IMR-90 (cell line): ENCODE measurements around the gene GBX2. TPM values are rescaled to one million over a fixed set of nuclear protein-coding genes. Genes with fewer than 3 reads are reported as not detected.

Experiments used
- ATAC-seq: fragments of 200-7000 bp; cut with Tn5 transposase; 2 replicates; pipeline ENCODE4 v1.9.1; 2020; ENCODE audit warnings: low read depth, mild to moderate bottlenecking, moderate library complexity
- BruUV-seq: library from RNA; stranded (reverse); fragments of 400-500 nt; replicated peaks from 2 replicates; lab custom pipeline; 2021; lab: Mats Ljungman, UMichigan
- CTCF ChIA-PET: fragments of 300-600 bp; formaldehyde crosslinking; extraction: SDS; loops from one replicate; lab custom pipeline; 2021; ENCODE audit warnings: antibody characterized with exemption; lab: Yijun Ruan, JAX
- POLR2A ChIA-PET: fragments of 300-600 bp; sonication (Branson Sonifier 250); formaldehyde crosslinking; loops from one replicate; lab custom pipeline; 2022; ENCODE audit warnings: antibody characterized with exemption; ENCODE audit not compliant: unreplicated experiment; lab: Charles Lee
- DNase-seq: peaks from one replicate; pipeline ENCODE4 v3.0.0; 2013
- H2AFZ ChIP-seq: replicated peaks from 2 replicates; pipeline ENCODE3; 2013; ENCODE audit warnings: low read length, mild to moderate bottlenecking; ENCODE audit not compliant: poor library complexity
- H2AK5ac ChIP-seq: 2 replicates; pipeline ENCODE4 v1.6.1; 2013; ENCODE audit warnings: low read depth, low read length, inconsistent platforms
- H2AK9ac ChIP-seq: replicated peaks from 2 replicates; pipeline ENCODE3; 2013; ENCODE audit warnings: mild to moderate bottlenecking, low read depth, low read length, moderate library complexity; ENCODE audit not compliant: poor library complexity
- H2BK120ac ChIP-seq: 2 replicates; pipeline ENCODE4 v1.6.1; 2013; ENCODE audit warnings: low read depth, low read length, inconsistent platforms
- H2BK15ac ChIP-seq: 3 replicates; pipeline ENCODE4 v1.6.1; 2013; ENCODE audit warnings: low read depth, low read length, inconsistent platforms
- H2BK20ac ChIP-seq: 2 replicates; pipeline ENCODE4 v1.6.1; 2013; ENCODE audit warnings: low read depth, mild to moderate bottlenecking, inconsistent platforms, low read length, moderate library complexity
- H2BK5ac ChIP-seq: 2 replicates; pipeline ENCODE4 v1.6.1; 2013; ENCODE audit warnings: mild to moderate bottlenecking, low read depth, low read length, inconsistent platforms; ENCODE audit not compliant: poor library complexity, severe bottlenecking
- H3K14ac ChIP-seq: replicated peaks from 2 replicates; pipeline ENCODE4 v1.6.1; 2013; ENCODE audit warnings: low read depth, low read length, inconsistent platforms
- H3K18ac ChIP-seq: 2 replicates; pipeline ENCODE4 v1.6.1; 2013; ENCODE audit warnings: low read depth, low read length, control low read depth
- H3K23ac ChIP-seq: 2 replicates; pipeline ENCODE4 v1.6.1; 2013; ENCODE audit warnings: low read depth, low read length, inconsistent platforms
- H3K27ac ChIP-seq: 2 replicates; pipeline ENCODE4 v1.5.1; 2013; ENCODE audit warnings: mild to moderate bottlenecking, control low read depth, low read length; ENCODE audit not compliant: insufficient read depth
- H3K27me3 ChIP-seq: 2 replicates; pipeline ENCODE4 v1.6.1; 2013; ENCODE audit warnings: low read length; ENCODE audit not compliant: control insufficient read depth, insufficient read depth
- H3K36me3 ChIP-seq: 2 replicates; pipeline ENCODE4 v1.6.1; 2013; ENCODE audit warnings: low read length, mixed read lengths; ENCODE audit not compliant: control insufficient read depth, insufficient read depth
- H3K4ac ChIP-seq: 2 replicates; pipeline ENCODE4 v1.6.1; 2013; ENCODE audit warnings: low read depth, low read length, inconsistent platforms
- H3K4me1 ChIP-seq: 2 replicates; pipeline ENCODE4 v1.6.1; 2013; ENCODE audit warnings: low read length, mixed read lengths; ENCODE audit not compliant: control insufficient read depth, insufficient read depth
- H3K4me2 ChIP-seq: 2 replicates; pipeline ENCODE4 v1.6.1; 2013; ENCODE audit warnings: low read depth, mild to moderate bottlenecking, control low read depth, low read length, moderate library complexity
- H3K4me3 ChIP-seq: 2 replicates; pipeline ENCODE4 v1.5.1; 2013; ENCODE audit warnings: low read depth, mild to moderate bottlenecking, control low read depth, low read length, moderate library complexity; ENCODE audit not compliant: insufficient read depth
- H3K56ac ChIP-seq: 2 replicates; pipeline ENCODE4 v1.6.1; 2013; ENCODE audit warnings: low read length, inconsistent platforms; ENCODE audit not compliant: insufficient read depth; ENCODE audit errors: extremely low read depth
- H3K79me1 ChIP-seq, 2 experiments: 2 replicates each; pipeline ENCODE4 v1.6.1; 2013; ENCODE audit warnings: low read length in 2 of 2, inconsistent platforms in 1 of 2, low read depth in 1 of 2
- H3K9ac ChIP-seq: 2 replicates; pipeline ENCODE4 v1.6.1; 2013; ENCODE audit warnings: low read depth, low read length, control low read depth
- H3K9me1 ChIP-seq: 2 replicates; pipeline ENCODE4 v1.6.1; 2013; ENCODE audit warnings: low read length, inconsistent platforms; ENCODE audit not compliant: insufficient read depth
- H3K9me3 ChIP-seq: 2 replicates; pipeline ENCODE4 v1.6.1; 2013; ENCODE audit warnings: low read length; ENCODE audit not compliant: control insufficient read depth, insufficient read depth
- H4K20me1 ChIP-seq: 2 replicates; pipeline ENCODE4 v1.6.1; 2013; ENCODE audit warnings: low read length, inconsistent platforms; ENCODE audit not compliant: insufficient read depth
- H4K5ac ChIP-seq: 2 replicates; pipeline ENCODE4 v1.6.1; 2013; ENCODE audit warnings: mild to moderate bottlenecking, low read depth, low read length, control low read depth
- H4K8ac ChIP-seq, 2 experiments: 2 replicates each; pipeline ENCODE4 v1.6.1; 2013; ENCODE audit warnings: low read depth in 2 of 2, low read length in 2 of 2, control low read depth in 1 of 2, inconsistent platforms in 1 of 2
- H4K91ac ChIP-seq: 2 replicates; pipeline ENCODE4 v1.6.1; 2013; ENCODE audit warnings: low read depth, low read length, inconsistent platforms; ENCODE audit not compliant: insufficient read depth
- ELK1 ChIP-seq: fragments of 150-350 bp; IDR thresholded peaks from 2 replicates; pipeline ENCODE4 v1.6.1; 2016; ENCODE audit warnings: low read depth, mild to moderate bottlenecking, low read length, moderate library complexity, borderline replicate concordance
- MAZ ChIP-seq: IDR thresholded peaks from 2 replicates; pipeline ENCODE4 v1.6.1; 2012; ENCODE audit warnings: low read depth, mild to moderate bottlenecking, low read length, improper control_type of control experiment, moderate library complexity, borderline replicate concordance
- MXI1 ChIP-seq: IDR thresholded peaks from 2 replicates; pipeline ENCODE4 v1.6.1; 2012; ENCODE audit warnings: low read depth, mild to moderate bottlenecking, low read length, moderate library complexity, borderline replicate concordance
- POLR2A ChIP-seq: IDR thresholded peaks from 2 replicates; pipeline ENCODE4 v1.6.1; 2012; ENCODE audit warnings: mild to moderate bottlenecking, low read depth, low read length
- RAD21 ChIP-seq: IDR thresholded peaks from 2 replicates; pipeline ENCODE4 v1.6.1; 2012; ENCODE audit warnings: low read length, improper control_type of control experiment
- RCOR1 ChIP-seq: IDR thresholded peaks from 2 replicates; pipeline ENCODE4 v1.6.1; 2012; ENCODE audit warnings: mild to moderate bottlenecking, low read length, improper control_type of control experiment; ENCODE audit not compliant: insufficient replicate concordance
- SMC3 ChIP-seq: fragments of 150-350 bp; IDR thresholded peaks from 2 replicates; pipeline ENCODE4 v1.6.1; 2016; ENCODE audit warnings: low read depth, mild to moderate bottlenecking, antibody characterized with exemption, low read length, moderate library complexity
- WGBS, 2 experiments: methylation state at CpG; one replicate each; pipeline versions ENCODE4 v1.1.5 to v1.1.7; 2013; ENCODE audit warnings: missing lambda C conversion rate in 2 of 2; ENCODE audit not compliant: insufficient read length in 1 of 2; ENCODE audit errors: extremely low coverage in 2 of 2; 5-methylcytosine and 5-hydroxymethylcytosine counted together
- dilution Hi-C: fragments of 300-500 bp; cut with HindIII; formaldehyde crosslinking; loops from one replicate; pipeline ENCODE4 v1.14.3; 2018; ENCODE audit warnings: low sequenced_read_pairs; ENCODE audit not compliant: unreplicated experiment
- in situ Hi-C: fragments of 300-500 bp; cut with MboI; formaldehyde crosslinking; loops from 3 replicates; pipeline ENCODE4 v1.14.3; 2019; ENCODE audit warnings: low sequenced_read_pairs, inconsistent platforms, mixed read lengths
- intact Hi-C: fragments of 100-400 bp; cut with micrococcal nuclease; formaldehyde crosslinking; loops from 2 replicates; pipeline ENCODE4 v1.10.0; 2022
- polyA plus RNA-seq, 3 experiments: library from polyadenylated mRNA; depleted of rRNA; stranded (reverse); fragments of >200 nt; gene quantifications; 2 replicates each; pipeline ENCODE4 v1.2.3, GENCODE V29; 2012; ENCODE audit warnings: low replicate concordance in 1 of 3
- total RNA-seq: library from RNA; depleted of rRNA; stranded (reverse); fragments of >200 nt; gene quantifications from 2 replicates; pipeline ENCODE4 v1.2.3, GENCODE V29; 2012

Gene GBX2
- total and polyA plus RNA-seq, 2 of the 4 experiments (the other 2 are of a cell fraction): 0.10 TPM; not detected in 1

DNA sequence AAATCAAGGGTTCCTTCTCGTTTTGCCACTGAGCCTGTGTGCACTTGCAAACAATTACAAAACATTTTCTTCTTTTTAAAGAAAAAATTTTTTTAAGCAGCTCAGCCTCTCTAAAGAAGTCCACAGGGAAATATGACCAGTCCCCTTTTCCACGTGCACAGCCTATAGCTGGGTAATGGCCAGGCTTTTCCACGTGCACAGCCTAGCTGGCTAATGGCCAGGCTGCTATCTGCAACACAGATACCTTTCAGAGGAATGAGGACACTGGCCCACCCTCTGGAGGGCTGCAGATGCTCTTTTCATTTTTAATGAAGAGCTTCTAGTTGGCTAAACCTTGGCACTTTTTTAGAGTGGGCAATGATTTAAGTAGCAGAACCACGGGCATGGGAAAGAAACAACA, 49.7 kb upstream of the GBX2 start:
- Histone ChIP-seq H3K14ac (no peak overlapping the region), H3K27me3 (peaks cover 17% of the 10 kb centered on the region), H3K9ac (no peak overlapping the region), H4K5ac (no peak overlapping the region), H3K9me1 (no peaks in the 10 kb centered on the region), H3K4me3 (no peak overlapping the region), H4K8ac (no peak overlapping the region), H3K4ac (no peak overlapping the region), H2AFZ (no peak overlapping the region), H3K18ac (no peak overlapping the region), H3K4me2 (no peak overlapping the region), H3K9me3 (no peaks in the 10 kb centered on the region; the same call in 1 of the 2 replicates), H4K20me1 (no peaks in the 10 kb centered on the region), H2BK120ac (no peak overlapping the region), H3K27ac (no peak overlapping the region), H2BK5ac (no peak overlapping the region), H3K36me3 (no peaks in the 10 kb centered on the region), H2BK15ac (no peak overlapping the region), H3K4me1 (no peaks in the 10 kb centered on the region), H2BK20ac (no peak overlapping the region), H3K23ac (no peak overlapping the region), H3K56ac (no peak overlapping the region), H2AK9ac (no peak overlapping the region), H3K79me1 (no peaks in the 10 kb centered on the region), H4K91ac (no peak overlapping the region), H2AK5ac (no peak overlapping the region)
- ATAC-seq: no peak
- dilution Hi-C loops: no loop called here
- no TSS peak for BruUV-seq
- 32% methylated on average over 2 of the region's 4 CpGs; no CpG with 5 or more reads in 1 of the 2 experiments for WGBS, 2 experiments
- TF ChIP-seq MXI1 (no peak), RCOR1 (no peak), POLR2A (no peak), ELK1 (no peak), MAZ (no peak), SMC3 (no peak), RAD21 (no peak)
- CTCF ChIA-PET: no interaction called here
- in situ Hi-C loops: no loop called here
- POLR2A ChIA-PET: no interaction called here
- no peak for DNase-seq
- intact Hi-C loops: no loop called here
